ENCODE data around the gene WRAP53. TPM values are rescaled to one million over a fixed set of nuclear protein-coding genes. Genes with fewer than 3 reads are reported as not detected.

The WRAP53 gene
- total RNA-seq, 1 donor from 2014 or later = 6.2 TPM

GRCh38 chr17:7709031-7709430 is 20.8 kb downstream of the WRAP53 start:
- DNase-seq (ENCODE audit: low read depth) = no peak

- no peak for DNase-seq (ENCODE audit: low read depth)
Observed at GRCh38 chr17:7710301-7710700, 22.0 kb downstream of the WRAP53 start.

- DNase-seq (ENCODE audit: low read depth) = no peak
Observed at GRCh38 chr17:7711051-7711755, 22.9 kb downstream of the WRAP53 start.

GRCh38 chr17:7712111-7712771 is 24.0 kb downstream of the WRAP53 start:
- DNase-seq (ENCODE audit: low read depth) = no peak

GRCh38 chr17:7713782-7714181 is 25.5 kb downstream of the WRAP53 start:
- DNase-seq (ENCODE audit: low read depth) = no peak

- no peak for DNase-seq (ENCODE audit: low read depth)
Observed at GRCh38 chr17:7714721-7715594, 26.7 kb downstream of the WRAP53 start.

GRCh38 chr17:7715936-7716886 is 27.9 kb downstream of the WRAP53 start:
- no peak for DNase-seq (ENCODE audit: low read depth)

GRCh38 chr17:7716901-7717755 is 28.9 kb downstream of the WRAP53 start, which contains the start of gene DNAH2:
Gene DNAH2 (plus strand): TSS chr17:7717744. CDS start chr17:7719735, 1,991 bp downstream.
- peak; percentile 67 for DNase-seq (ENCODE audit: low read depth)

- DNase-seq (ENCODE audit: low read depth) = no peak
Observed at GRCh38 chr17:7717756-7718350, 29.6 kb downstream of the WRAP53 start.

GRCh38 chr17:7719661-7720060 is 31.4 kb downstream of the WRAP53 start:
- DNase-seq (ENCODE audit: low read depth) = no peak

GRCh38 chr17:7720125-7720524 is 31.8 kb downstream of the WRAP53 start:
- DNase-seq (ENCODE audit: low read depth) = no peak

GRCh38 chr17:7721612-7722011 is 33.3 kb downstream of the WRAP53 start:
- no peak for DNase-seq (ENCODE audit: low read depth)

GRCh38 chr17:7727886-7728285 is 39.6 kb downstream of the WRAP53 start:
- DNase-seq (ENCODE audit: low read depth) = no peak

- DNase-seq (ENCODE audit: low read depth) = no peak
Observed at GRCh38 chr17:7729816-7730215, 41.5 kb downstream of the WRAP53 start.

GRCh38 chr17:7732981-7733539 is 44.8 kb downstream of the WRAP53 start:
- no peak for DNase-seq (ENCODE audit: low read depth)

- DNase-seq (ENCODE audit: low read depth) = no peak
Observed at GRCh38 chr17:7737601-7738000, 49.3 kb downstream of the WRAP53 start.

GRCh38 chr17:7739746-7740145 is 51.5 kb downstream of the WRAP53 start:
- no peak for DNase-seq (ENCODE audit: low read depth)

- DNase-seq (ENCODE audit: low read depth) = no peak
Observed at GRCh38 chr17:7740481-7741001, 52.3 kb downstream of the WRAP53 start.

- DNase-seq (ENCODE audit: low read depth) = no peak
Observed at GRCh38 chr17:7742729-7743128, 54.5 kb downstream of the WRAP53 start.

Measured in renal cortical epithelial cell (primary cell).